Adrenal gland (tissue), 5 donors: ENCODE measurements around the gene GIMAP8.

Experiments used
- CTCF ChIP-seq, 6 experiments: fragments of 450-650 bp in 4 of 6; fragments of 200-600 bp in 2 of 6; sonication (generic) in 1 of 6; IDR thresholded peaks; 1 replicate in 5 of 6; 2 replicates in 1 of 6; pipeline versions ENCODE4 v1.5.1 to v1.8.0; 2016 to 2021; ENCODE audit warnings: antibody characterized with exemption in 6 of 6, mild to moderate bottlenecking in 2 of 6, moderate library complexity in 1 of 6
- POLR2A ChIP-seq, 2 donors: fragments of 450-650 bp; IDR thresholded peaks; one replicate each; pipeline ENCODE4 v1.6.1; 2017; ENCODE audit warnings: antibody characterized with exemption in 2 of 2, mild to moderate bottlenecking in 2 of 2, moderate library complexity in 1 of 2
- donor health status: DM: no; HTN: no; CAD: no.

DNA sequence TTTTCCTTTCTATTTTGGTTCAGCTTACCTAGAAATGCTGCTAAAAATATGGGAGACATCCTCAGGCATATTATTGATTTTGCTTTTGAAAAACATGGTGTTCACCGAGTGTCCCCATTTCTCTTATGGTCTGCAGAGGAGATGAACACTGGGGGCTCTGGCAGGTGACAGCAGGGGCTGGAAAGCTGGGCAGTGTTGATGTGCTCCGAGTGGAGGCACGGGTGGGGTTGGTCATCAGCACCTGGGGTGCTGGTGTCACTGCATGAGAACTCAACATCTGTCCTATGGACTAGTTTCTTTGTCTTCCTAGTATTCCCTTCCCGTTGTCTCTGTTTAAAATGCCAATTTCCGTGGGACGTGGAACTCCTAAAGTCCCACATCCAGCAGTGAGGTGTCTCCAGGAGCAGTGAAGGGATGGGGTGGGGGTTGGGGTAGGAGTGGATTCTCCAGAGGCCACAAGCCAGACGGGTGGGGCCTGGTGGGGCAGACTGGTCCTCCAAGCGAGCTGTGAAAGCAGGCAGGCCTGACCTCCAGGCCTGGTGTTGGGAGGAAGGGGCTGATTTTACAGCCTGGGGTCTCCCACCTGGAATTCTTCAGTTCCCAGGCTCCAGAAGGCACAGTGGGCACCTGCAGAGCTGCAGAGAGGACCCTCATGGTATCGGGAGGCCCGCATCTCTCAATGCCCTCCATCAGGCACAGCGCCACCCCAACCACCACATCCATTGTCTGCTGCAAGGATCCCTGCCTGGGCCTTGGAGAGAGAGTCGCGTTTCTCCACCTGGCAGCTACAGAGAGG is 46.9 kb upstream of the GIMAP8 start:
- no peak for TF ChIP-seq CTCF (IDR thresholded peaks at IDR 0.05)
- no peak for TF ChIP-seq POLR2A (IDR thresholded peaks at IDR 0.05)
